Spleen (tissue), 11 donors: ENCODE results near the gene LONRF3. TPM values are rescaled to one million over a fixed set of nuclear protein-coding genes. Genes with fewer than 3 reads are reported as not detected.

Source experiments
- DNase-seq: peaks from one replicate; pipeline ENCODE4 v3.0.0-alpha.2; 2020
- H3K27ac ChIP-seq, 8 donors: fragments of 200-600 bp; sonication (generic) in 7 of 8; 1 replicate in 4 of 8; 2 replicates in 4 of 8; pipeline versions ENCODE4 v1.5.0 to v1.8.0; 2016 to 2021; ENCODE audit warnings: inconsistent platforms in 4 of 8, mild to moderate bottlenecking in 4 of 8, moderate library complexity in 1 of 8
- H3K27me3 ChIP-seq, 7 donors: fragments of 200-600 bp; sonication (generic) in 6 of 7; replicated peaks in 1 of 7; 1 replicate in 4 of 7; 2 replicates in 3 of 7; pipeline versions ENCODE4 v1.5.0 to v1.8.0; 2016 to 2021; ENCODE audit warnings: inconsistent platforms in 3 of 7, mild to moderate bottlenecking in 1 of 7
- H3K36me3 ChIP-seq, 6 donors: fragments of 200-600 bp; sonication (generic) in 5 of 6; 1 replicate in 4 of 6; 2 replicates in 2 of 6; pipeline versions ENCODE4 v1.5.0 to v1.8.0; 2016 to 2021; ENCODE audit warnings: inconsistent platforms in 2 of 6
- H3K4me1 ChIP-seq, 6 donors: fragments of 200-600 bp; sonication (generic) in 5 of 6; 1 replicate in 3 of 6; 2 replicates in 3 of 6; pipeline versions ENCODE4 v1.5.0 to v1.8.0; 2016 to 2021; ENCODE audit warnings: inconsistent platforms in 3 of 6
- H3K4me3 ChIP-seq, 8 donors: fragments of 200-600 bp; sonication (generic) in 7 of 8; 1 replicate in 4 of 8; 2 replicates in 4 of 8; pipeline versions ENCODE4 v1.5.0 to v1.8.0; 2016 to 2021; ENCODE audit warnings: inconsistent platforms in 4 of 8, mild to moderate bottlenecking in 4 of 8, moderate library complexity in 2 of 8
- H3K9me3 ChIP-seq, 8 donors: fragments of 200-600 bp; sonication (generic) in 7 of 8; 1 replicate in 4 of 8; 2 replicates in 4 of 8; pipeline versions ENCODE4 v1.5.0 to v1.8.0; 2016 to 2021; ENCODE audit warnings: inconsistent platforms in 4 of 8
- POLR2A ChIP-seq, 3 donors: fragments of 450-650 bp; IDR thresholded peaks; one replicate each; pipeline ENCODE4 v1.5.1; 2017; ENCODE audit warnings: antibody characterized with exemption in 3 of 3, mild to moderate bottlenecking in 1 of 3
- POLR2AphosphoS5 ChIP-seq, 3 donors: sonication (generic); formaldehyde crosslinking; IDR thresholded peaks; one replicate each; pipeline ENCODE4 v1.5.1; 2017; ENCODE audit warnings: antibody characterized with exemption in 3 of 3
- WGBS, 5 donors: extraction: QIAGEN DNeasy Blood & Tissue Kit in 3 of 5; methylation state at CpG; one replicate each; pipeline versions ENCODE4 v1.1.5 to v1.1.7; 2013 to 2018; 5-methylcytosine and 5-hydroxymethylcytosine counted together
- intact Hi-C: fragments of 100-400 bp; cut with DNase I; formaldehyde crosslinking; loops from one replicate; pipeline ENCODE4 v1.15.0; 2023; ENCODE audit warnings: low total_unique reads
- polyA plus RNA-seq, 3 donors: library from polyadenylated mRNA; stranded (reverse); fragments of 200-250 nt; gene quantifications; one replicate each; pipeline ENCODE4 v1.2.1, GENCODE V29; 2013
- total RNA-seq, 7 donors: library from RNA; depleted of rRNA in 3 of 7; stranded (reverse); fragments of >200 nt in 3 of 7; fragmentation: NEBNext Ultra II Directional in 4 of 7; extraction: Animal tissue kit (Norgen Biotek cat#: 25700) in 4 of 7; gene quantifications; one replicate each; pipeline versions ENCODE4 v1.1.0 to v1.2.1, GENCODE V29; 2016 to 2021
- TF ChIP-seq, protein P1 (sequence below), 11 experiments: fragments of 200-600 bp in 7 of 11; fragments of 450-650 bp in 4 of 11; sonication (generic) in 4 of 11; IDR thresholded peaks in 8 of 11; conservative IDR thresholded peaks in 3 of 11; 1 replicate in 7 of 11; 2 replicates in 4 of 11; pipeline versions ENCODE4 v1.4.0 to v1.8.0; 2016 to 2021; ENCODE audit warnings: antibody characterized with exemption in 11 of 11, inconsistent platforms in 4 of 11, mild to moderate bottlenecking in 1 of 11
- donor health status: healthy with polysubstance abuse.
- donor health status: DM: no; HTN: no; CAD: no; lungs with moderate emphysema.
- donor health status: DM: no; HTN: no; CAD: no.
- donor health status: Bipolar disorder and iron deficiency.
- donor health status: healthy.
- donor health status: DM: no; HTN: no; CAD: no.
- donor health status: DM: yes; HTN: yes; CAD: no.

LONRF3 gene
- total and polyA plus RNA-seq, 10 donors = 0.11 to 4.3 (median 2.1) TPM

DNA sequence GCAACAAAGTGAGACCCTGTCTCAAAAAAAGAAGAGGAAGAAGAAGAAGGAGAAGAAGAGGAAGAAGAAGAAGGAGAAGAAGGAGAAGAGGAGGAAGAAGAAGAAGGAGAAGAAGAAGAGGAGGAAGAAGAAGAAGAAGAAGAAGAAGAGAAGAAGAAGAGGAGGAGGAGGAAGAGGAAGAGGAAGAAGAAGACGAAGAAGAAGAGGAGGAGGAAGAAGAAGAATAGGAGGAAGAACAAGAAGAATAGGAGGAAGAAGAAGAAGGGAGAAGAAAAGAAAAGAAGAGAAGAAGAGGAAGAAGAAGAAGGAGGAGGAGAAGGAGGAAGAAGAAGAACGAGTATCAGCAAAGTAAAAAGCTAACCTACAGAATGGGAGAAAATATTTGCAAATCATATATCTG lies 33.3 kb upstream of the LONRF3 start:
- H3K27me3 ChIP-seq = no peaks in the 10 kb centered on the region
- H3K27ac ChIP-seq = no peak overlapping the region
- no peaks in the 10 kb centered on the region for H3K36me3 ChIP-seq
- intact Hi-C loops = no loop called here
- no peaks in the 10 kb centered on the region for H3K9me3 ChIP-seq
- no peak overlapping the region for H3K4me3 ChIP-seq
- H3K4me1 ChIP-seq = no peaks in the 10 kb centered on the region
- DNase-seq = no peak
- 46 to 61% (median 53%) methylated on average over 2 of the region's 2 CpGs for WGBS, 5 donors
- no peak for TF ChIP-seq POLR2A (IDR thresholded peaks at IDR 0.05)
- TF ChIP-seq POLR2AphosphoS5 (IDR thresholded peaks at IDR 0.05) = no peak
- TF ChIP-seq, protein P1, sequence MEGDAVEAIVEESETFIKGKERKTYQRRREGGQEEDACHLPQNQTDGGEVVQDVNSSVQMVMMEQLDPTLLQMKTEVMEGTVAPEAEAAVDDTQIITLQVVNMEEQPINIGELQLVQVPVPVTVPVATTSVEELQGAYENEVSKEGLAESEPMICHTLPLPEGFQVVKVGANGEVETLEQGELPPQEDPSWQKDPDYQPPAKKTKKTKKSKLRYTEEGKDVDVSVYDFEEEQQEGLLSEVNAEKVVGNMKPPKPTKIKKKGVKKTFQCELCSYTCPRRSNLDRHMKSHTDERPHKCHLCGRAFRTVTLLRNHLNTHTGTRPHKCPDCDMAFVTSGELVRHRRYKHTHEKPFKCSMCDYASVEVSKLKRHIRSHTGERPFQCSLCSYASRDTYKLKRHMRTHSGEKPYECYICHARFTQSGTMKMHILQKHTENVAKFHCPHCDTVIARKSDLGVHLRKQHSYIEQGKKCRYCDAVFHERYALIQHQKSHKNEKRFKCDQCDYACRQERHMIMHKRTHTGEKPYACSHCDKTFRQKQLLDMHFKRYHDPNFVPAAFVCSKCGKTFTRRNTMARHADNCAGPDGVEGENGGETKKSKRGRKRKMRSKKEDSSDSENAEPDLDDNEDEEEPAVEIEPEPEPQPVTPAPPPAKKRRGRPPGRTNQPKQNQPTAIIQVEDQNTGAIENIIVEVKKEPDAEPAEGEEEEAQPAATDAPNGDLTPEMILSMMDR (IDR thresholded peaks at IDR 0.05 in 8 of 11, conservative IDR thresholded peaks at IDR 0.05 in 3 of 11) = no peak

DNA sequence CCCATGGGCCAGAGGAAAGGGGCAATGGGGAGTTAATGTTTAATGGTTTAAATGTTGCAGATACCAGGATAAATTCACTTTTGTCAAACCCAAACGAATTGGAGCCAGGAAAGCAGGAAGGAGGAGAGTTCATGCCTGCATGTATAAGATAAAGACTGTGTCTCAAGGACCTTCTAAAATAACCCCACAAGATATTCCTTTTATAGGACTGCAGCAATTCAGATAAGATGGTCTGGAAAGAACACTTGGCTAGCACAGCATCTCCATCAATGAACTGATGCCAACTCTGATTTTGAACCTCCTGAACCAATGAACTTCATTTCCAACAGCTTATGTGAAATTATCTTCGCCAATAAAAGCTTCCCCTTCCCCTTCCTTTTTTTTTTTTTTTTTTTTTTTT lies 31.3 kb upstream of the LONRF3 start:
- no peaks in the 10 kb centered on the region for H3K27me3 ChIP-seq
- intact Hi-C loops = no loop called here
- no peak for TF ChIP-seq POLR2AphosphoS5 (IDR thresholded peaks at IDR 0.05)
- TF ChIP-seq, protein P1 (IDR thresholded peaks at IDR 0.05 in 8 of 11, conservative IDR thresholded peaks at IDR 0.05 in 3 of 11) = no peak
- TF ChIP-seq POLR2A (IDR thresholded peaks at IDR 0.05) = no peak
- no peaks in the 10 kb centered on the region for H3K9me3 ChIP-seq
- no peak overlapping the region for H3K4me3 ChIP-seq
- H3K27ac ChIP-seq = no peak overlapping the region
- no peaks in the 10 kb centered on the region for H3K4me1 ChIP-seq
- WGBS, 5 donors = 32 to 48% (median 44%) methylated on average over 2 of the region's 2 CpGs
- no peak for DNase-seq
- no peaks in the 10 kb centered on the region for H3K36me3 ChIP-seq

DNA sequence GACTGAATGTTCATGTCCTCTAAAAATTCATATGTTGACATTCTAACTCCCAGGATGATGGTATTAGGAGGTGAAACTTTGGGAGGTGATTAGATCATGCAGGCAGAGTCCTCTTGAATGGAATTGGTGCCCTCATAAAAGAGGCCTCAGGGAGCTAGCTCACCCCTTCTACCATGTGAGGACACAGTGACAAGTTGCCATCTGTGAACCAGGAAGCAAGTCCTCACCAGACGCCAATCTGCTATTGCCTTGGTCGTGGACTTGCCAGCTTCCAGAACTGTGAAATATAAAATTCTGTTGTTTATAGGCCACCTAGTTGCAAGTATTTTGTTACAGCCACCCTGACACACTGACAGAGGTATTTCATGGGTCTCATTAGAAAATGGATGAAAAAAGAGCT lies 28.5 kb upstream of the LONRF3 start:
- no peak overlapping the region for H3K4me3 ChIP-seq
- no peaks in the 10 kb centered on the region for H3K4me1 ChIP-seq
- H3K27ac ChIP-seq = no peak overlapping the region
- no peaks in the 10 kb centered on the region for H3K9me3 ChIP-seq
- no peaks in the 10 kb centered on the region for H3K36me3 ChIP-seq
- 57 to 83% (median 77%) methylated on average over 2 of the region's 2 CpGs for WGBS, 5 donors
- H3K27me3 ChIP-seq = peaks cover 0 to 3% (median 0%) of the 10 kb centered on the region in 7 donors
- DNase-seq = no peak
- TF ChIP-seq, protein P1 (IDR thresholded peaks at IDR 0.05 in 8 of 11, conservative IDR thresholded peaks at IDR 0.05 in 3 of 11) = no peak
- no peak for TF ChIP-seq POLR2A (IDR thresholded peaks at IDR 0.05)
- TF ChIP-seq POLR2AphosphoS5 (IDR thresholded peaks at IDR 0.05) = no peak
- intact Hi-C loops = no loop called here

DNA sequence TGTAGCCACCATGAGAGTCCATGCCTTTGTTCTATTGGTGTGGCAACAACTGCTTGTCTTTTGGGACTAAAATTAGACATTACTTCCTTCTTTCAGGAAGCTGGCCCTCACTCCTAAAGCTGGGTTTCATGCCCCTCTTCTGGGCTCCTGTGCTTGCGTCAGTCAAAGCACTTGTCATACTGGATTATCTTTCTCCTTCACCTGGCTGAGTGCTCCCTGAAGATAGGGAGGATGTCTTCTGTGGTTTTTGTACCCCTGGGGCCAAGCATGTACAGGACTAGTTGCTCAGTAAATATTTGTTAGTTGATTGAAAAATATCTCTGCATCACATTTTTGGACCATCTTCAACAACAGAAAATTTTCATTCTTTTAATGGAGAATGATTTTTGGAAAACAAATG lies 26.1 kb upstream of the LONRF3 start:
- 44 to 75% (median 48%) methylated on average over 1 of the region's 1 CpG for WGBS, 5 donors
- Histone ChIP-seq H3K27me3 (peaks cover 0 to 3% (median 0%) of the 10 kb centered on the region in 7 donors), H3K4me3 (no peak overlapping the region), H3K36me3 (no peaks in the 10 kb centered on the region), H3K9me3 (no peaks in the 10 kb centered on the region), H3K27ac (no peak overlapping the region), H3K4me1 (no peaks in the 10 kb centered on the region)
- intact Hi-C loops = no loop called here
- TF ChIP-seq POLR2A (IDR thresholded peaks at IDR 0.05) (no peak), POLR2AphosphoS5 (IDR thresholded peaks at IDR 0.05) (no peak)
- TF ChIP-seq, protein P1 (IDR thresholded peaks at IDR 0.05 in 8 of 11, conservative IDR thresholded peaks at IDR 0.05 in 3 of 11) = no peak
- no peak for DNase-seq
